Kidney (tissue), 14 donors: ENCODE results near the gene BNC2. TPM values are rescaled to one million over a fixed set of nuclear protein-coding genes. Genes with fewer than 3 reads are reported as not detected.

Experiments used
- DNase-seq, 5 donors: peaks; one replicate each; pipeline ENCODE4 v3.0.0-alpha.2; 2013 to 2020
- FAIRE-seq: peaks from 2 replicates; lab custom pipeline; 2012; peaks lifted over from hg19 to GRCh38; lab: Jason Lieb, UNC
- H3K27ac ChIP-seq, 2 donors: one replicate each; pipeline ENCODE4 v1.7.0; 2013; ENCODE audit warnings: low read depth in 2 of 2, low read length in 2 of 2, inconsistent platforms in 1 of 2
- H3K27me3 ChIP-seq: one replicate; pipeline ENCODE4 v1.7.1; 2013; ENCODE audit warnings: low read length, inconsistent platforms; ENCODE audit not compliant: control insufficient read depth, insufficient read depth
- H3K36me3 ChIP-seq, 3 donors: one replicate each; pipeline versions ENCODE4 v1.7.0 to v1.7.1; 2013; ENCODE audit warnings: low read length in 3 of 3, control low read depth in 1 of 3, inconsistent platforms in 1 of 3; ENCODE audit not compliant: insufficient read depth in 3 of 3, control insufficient read depth in 2 of 3
- H3K4me1 ChIP-seq, 3 donors: one replicate each; pipeline versions ENCODE4 v1.7.0 to v1.7.1; 2013; ENCODE audit warnings: low read length in 3 of 3, inconsistent platforms in 1 of 3, low read depth in 1 of 3; ENCODE audit not compliant: control insufficient read depth in 2 of 3, insufficient read depth in 2 of 3
- H3K4me3 ChIP-seq, 3 donors: one replicate each; pipeline versions ENCODE4 v1.7.0 to v1.8.1; 2013; ENCODE audit warnings: low read length in 3 of 3, control low read depth in 1 of 3, inconsistent platforms in 1 of 3
- H3K9ac ChIP-seq, 3 donors: one replicate each; pipeline versions ENCODE4 v1.7.0 to v1.7.1; 2013; ENCODE audit warnings: low read length in 3 of 3, control low read depth in 1 of 3, inconsistent platforms in 1 of 3
- H3K9me3 ChIP-seq, 3 donors: one replicate each; pipeline versions ENCODE4 v1.7.0 to v1.7.1; 2013; ENCODE audit warnings: low read length in 3 of 3, control low read depth in 1 of 3, inconsistent platforms in 1 of 3; ENCODE audit not compliant: control insufficient read depth in 2 of 3, insufficient read depth in 1 of 3
- CTCF ChIP-seq: IDR thresholded peaks from 3 replicates; pipeline ENCODE4 v1.5.1; 2012; ENCODE audit warnings: mild to moderate bottlenecking, moderate library complexity, borderline replicate concordance; ENCODE audit not compliant: insufficient read depth; ENCODE audit errors: extremely low read depth
- intact Hi-C: fragments of 100-400 bp; cut with DNase I; formaldehyde crosslinking; loops from one replicate; pipeline ENCODE4 v1.11.1; 2022
- polyA plus RNA-seq: library from polyadenylated mRNA; stranded (reverse); fragments of 350-450 nt; fragmentation: Illumina TruSeq; extraction: RNeasy Lipid Tissue Mini Kit (QIAGEN cat#74804); gene quantifications from one replicate; pipeline ENCODE4 v1.2.3, GENCODE V29; 2014; ENCODE audit warnings: low read depth, low replicate concordance; ENCODE audit not compliant: insufficient read depth
- total RNA-seq: library from RNA; stranded (reverse); fragmentation: NEBNext Ultra II Directional; extraction: Animal tissue kit (Norgen Biotek cat#: 25700); gene quantifications from one replicate; pipeline ENCODE4 v1.2.1, GENCODE V29; 2021
- donor health status: control.
- donor health status: control.
- donor health status: control.
- donor health status: control.
- donor health status: control.
- donor health status: DM: yes; HTN: yes; CAD: no.
- donor health status: Normal renal cell carcinoma (clear cell type).

BNC2 gene
- total and polyA plus RNA-seq, 2 donors from 2014 or later: 5.4 to 37.9 TPM

GRCh38 chr9:16411311-16411710 lies 459.2 kb downstream of the BNC2 start:
- DNase-seq: no peak

GRCh38 chr9:16410601-16411280 lies 459.7 kb downstream of the BNC2 start:
- Histone ChIP-seq H3K4me1 (no peaks in the 10 kb centered on the region), H3K4me3 (no peak overlapping the region), H3K27ac (no peak overlapping the region), H3K9ac (no peak overlapping the region), H3K36me3 (no peaks in the 10 kb centered on the region), H3K27me3 (no peaks in the 10 kb centered on the region), H3K9me3 (no peaks in the 10 kb centered on the region)
- intact Hi-C loops: no loop called here
- FAIRE-seq (no peak), DNase-seq (no peak)
- TF ChIP-seq CTCF: no peak

More at GRCh38 chr9:16411311-16411710, 459.2 kb downstream of the BNC2 start:
- Histone ChIP-seq H3K4me1 (no peaks in the 10 kb centered on the region), H3K27ac (no peak overlapping the region), H3K36me3 (no peaks in the 10 kb centered on the region), H3K4me3 (no peak overlapping the region), H3K9ac (no peak overlapping the region), H3K27me3 (no peaks in the 10 kb centered on the region), H3K9me3 (no peaks in the 10 kb centered on the region)
- intact Hi-C loops: no loop called here
- TF ChIP-seq CTCF: no peak
- FAIRE-seq: no peak

- DNase-seq (no peak), FAIRE-seq (no peak)
- intact Hi-C loops: no loop called here
- Histone ChIP-seq H3K36me3 (no peaks in the 10 kb centered on the region), H3K27me3 (no peaks in the 10 kb centered on the region), H3K4me3 (no peak overlapping the region), H3K27ac (no peak overlapping the region), H3K9ac (no peak overlapping the region), H3K9me3 (peaks cover 0 to 1% (median 0%) of the 10 kb centered on the region in 3 donors), H3K4me1 (no peaks in the 10 kb centered on the region)
- no peak for TF ChIP-seq CTCF
Measured at GRCh38 chr9:16407617-16408016, 462.9 kb downstream of the BNC2 start.
